ENCODE data around the gene SUSD6.
A peak's percentile ranks its signal among the peaks of the same experiment; 100 is the strongest.

Gene SUSD6

GRCh38 chr14:69705706-69706105 lies 94.3 kb downstream of the SUSD6 start:
- no peak for DNase-seq (ENCODE audit: low read depth)
- TF ChIP-seq, protein P1, sequence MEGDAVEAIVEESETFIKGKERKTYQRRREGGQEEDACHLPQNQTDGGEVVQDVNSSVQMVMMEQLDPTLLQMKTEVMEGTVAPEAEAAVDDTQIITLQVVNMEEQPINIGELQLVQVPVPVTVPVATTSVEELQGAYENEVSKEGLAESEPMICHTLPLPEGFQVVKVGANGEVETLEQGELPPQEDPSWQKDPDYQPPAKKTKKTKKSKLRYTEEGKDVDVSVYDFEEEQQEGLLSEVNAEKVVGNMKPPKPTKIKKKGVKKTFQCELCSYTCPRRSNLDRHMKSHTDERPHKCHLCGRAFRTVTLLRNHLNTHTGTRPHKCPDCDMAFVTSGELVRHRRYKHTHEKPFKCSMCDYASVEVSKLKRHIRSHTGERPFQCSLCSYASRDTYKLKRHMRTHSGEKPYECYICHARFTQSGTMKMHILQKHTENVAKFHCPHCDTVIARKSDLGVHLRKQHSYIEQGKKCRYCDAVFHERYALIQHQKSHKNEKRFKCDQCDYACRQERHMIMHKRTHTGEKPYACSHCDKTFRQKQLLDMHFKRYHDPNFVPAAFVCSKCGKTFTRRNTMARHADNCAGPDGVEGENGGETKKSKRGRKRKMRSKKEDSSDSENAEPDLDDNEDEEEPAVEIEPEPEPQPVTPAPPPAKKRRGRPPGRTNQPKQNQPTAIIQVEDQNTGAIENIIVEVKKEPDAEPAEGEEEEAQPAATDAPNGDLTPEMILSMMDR (conservative IDR thresholded peaks at IDR 0.05; ENCODE audit: control insufficient read depth, insufficient read depth, low read depth, low read length), result no peak
- H3K4me3 ChIP-seq (ENCODE audit: control insufficient read depth, low read depth, low read length), result no peak overlapping the region

DNA sequence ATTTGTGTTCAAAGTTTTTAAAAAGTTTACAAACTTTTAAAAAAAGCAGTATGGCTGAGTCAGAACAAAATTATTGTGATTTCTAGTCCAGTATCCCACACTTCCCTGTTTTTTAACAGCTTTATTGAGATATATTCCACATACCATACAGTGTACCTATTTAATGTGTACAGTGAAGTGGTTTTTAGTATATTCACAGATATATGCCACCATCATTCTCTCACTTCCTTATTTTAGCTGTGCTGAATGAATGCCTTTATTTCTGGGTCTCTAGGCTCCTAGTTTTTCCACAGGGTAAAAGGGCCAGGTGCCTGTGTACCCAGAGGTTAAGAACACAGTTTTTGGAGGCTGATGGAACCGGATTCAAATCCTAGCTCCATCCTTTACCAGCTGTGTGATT lies 96.7 kb downstream of the SUSD6 start:
- TF ChIP-seq, protein P1 (conservative IDR thresholded peaks at IDR 0.05; ENCODE audit: control insufficient read depth, insufficient read depth, low read depth, low read length), result no peak
- no peak for DNase-seq (ENCODE audit: low read depth)
- H3K4me3 ChIP-seq (ENCODE audit: control insufficient read depth, low read depth, low read length), result no peak overlapping the region

DNA sequence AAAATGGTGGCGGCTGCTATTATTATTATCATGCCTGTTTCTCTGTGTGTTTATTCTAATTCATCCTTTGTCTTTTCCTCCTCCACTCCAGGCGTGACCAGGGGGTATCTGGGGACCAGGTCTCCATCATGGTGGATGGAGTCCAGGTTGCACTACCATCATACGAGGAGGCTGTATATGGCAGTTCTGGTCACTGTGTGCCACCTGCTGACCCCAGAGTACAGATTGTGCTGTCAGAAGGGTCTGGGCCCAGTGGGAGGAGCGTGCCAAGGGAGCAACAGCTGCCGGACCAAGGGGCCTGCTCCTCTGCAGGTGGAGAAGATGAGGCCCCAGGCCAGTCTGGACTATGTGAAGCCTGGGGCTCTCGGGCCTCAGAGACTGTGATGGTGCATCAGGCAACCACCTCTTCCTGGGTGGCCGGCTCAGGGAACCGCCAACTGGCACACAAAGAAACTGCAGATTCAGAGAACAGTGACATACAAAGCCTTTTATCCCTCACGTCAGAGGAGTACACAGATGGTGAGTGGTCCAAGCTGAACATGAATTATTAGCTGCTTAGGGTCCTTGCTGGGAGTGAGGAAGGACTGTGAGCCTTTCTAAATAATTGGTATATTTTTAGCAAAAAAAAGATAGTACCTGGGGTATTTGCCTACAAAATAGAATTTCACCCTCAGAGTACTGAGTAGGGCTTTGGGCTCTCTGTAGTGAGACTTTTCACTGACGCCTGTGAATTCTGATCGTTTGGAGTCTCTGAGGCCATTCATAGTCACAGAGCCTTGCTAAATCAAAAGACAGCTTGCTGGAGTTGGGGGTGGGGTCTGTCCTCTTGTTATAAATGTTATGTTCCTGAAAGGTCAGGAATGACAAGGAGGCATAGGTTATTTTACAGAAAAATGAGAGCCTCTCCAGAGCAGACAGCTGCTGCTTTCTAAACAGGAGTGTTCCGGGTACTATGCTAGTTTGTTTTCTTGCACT lies 97.5 kb downstream of the SUSD6 start:
- no peak for DNase-seq (ENCODE audit: low read depth)
- TF ChIP-seq, protein P1 (conservative IDR thresholded peaks at IDR 0.05; ENCODE audit: control insufficient read depth, insufficient read depth, low read depth, low read length), result peak; percentile 24
- no peak overlapping the region for H3K4me3 ChIP-seq (ENCODE audit: control insufficient read depth, low read depth, low read length)

- H3K4me3 ChIP-seq (ENCODE audit: control insufficient read depth, low read depth, low read length), result no peak overlapping the region
- TF ChIP-seq, protein P1 (conservative IDR thresholded peaks at IDR 0.05; ENCODE audit: control insufficient read depth, insufficient read depth, low read depth, low read length), result no peak
- no peak for DNase-seq (ENCODE audit: low read depth)
These were observed 99.0 kb downstream of the SUSD6 start for GRCh38 chr14:69710378-69710777.

GRCh38 chr14:69711065-69711464 lies 99.7 kb downstream of the SUSD6 start:
- no peak for DNase-seq (ENCODE audit: low read depth)
- no peak overlapping the region for H3K4me3 ChIP-seq (ENCODE audit: control insufficient read depth, low read depth, low read length)
- TF ChIP-seq, protein P1 (conservative IDR thresholded peaks at IDR 0.05; ENCODE audit: control insufficient read depth, insufficient read depth, low read depth, low read length), result no peak

GRCh38 chr14:69711477-69711876 lies 100.1 kb downstream of the SUSD6 start:
- DNase-seq (ENCODE audit: low read depth), result no peak
- no peak overlapping the region for H3K4me3 ChIP-seq (ENCODE audit: control insufficient read depth, low read depth, low read length)

More at GRCh38 chr14:69711477-69711876, 100.1 kb downstream of the SUSD6 start:
- TF ChIP-seq, protein P1 (conservative IDR thresholded peaks at IDR 0.05; ENCODE audit: control insufficient read depth, insufficient read depth, low read depth, low read length), result no peak

All from fibroblast of mammary gland (primary cell).